NCI-H69 (cell line): Measurements from ENCODE around the gene PTGS1.
"Not testable (repeated sequence)": the region's sequence is repeated elsewhere in the genome, so short reads cannot be mapped to it uniquely, and the experiment has no call there.

Source experiments
- DNase-seq: peaks from one replicate; lab custom pipeline; 2025; lab: John Stamatoyannopoulos, UW

Gene PTGS1

DNA sequence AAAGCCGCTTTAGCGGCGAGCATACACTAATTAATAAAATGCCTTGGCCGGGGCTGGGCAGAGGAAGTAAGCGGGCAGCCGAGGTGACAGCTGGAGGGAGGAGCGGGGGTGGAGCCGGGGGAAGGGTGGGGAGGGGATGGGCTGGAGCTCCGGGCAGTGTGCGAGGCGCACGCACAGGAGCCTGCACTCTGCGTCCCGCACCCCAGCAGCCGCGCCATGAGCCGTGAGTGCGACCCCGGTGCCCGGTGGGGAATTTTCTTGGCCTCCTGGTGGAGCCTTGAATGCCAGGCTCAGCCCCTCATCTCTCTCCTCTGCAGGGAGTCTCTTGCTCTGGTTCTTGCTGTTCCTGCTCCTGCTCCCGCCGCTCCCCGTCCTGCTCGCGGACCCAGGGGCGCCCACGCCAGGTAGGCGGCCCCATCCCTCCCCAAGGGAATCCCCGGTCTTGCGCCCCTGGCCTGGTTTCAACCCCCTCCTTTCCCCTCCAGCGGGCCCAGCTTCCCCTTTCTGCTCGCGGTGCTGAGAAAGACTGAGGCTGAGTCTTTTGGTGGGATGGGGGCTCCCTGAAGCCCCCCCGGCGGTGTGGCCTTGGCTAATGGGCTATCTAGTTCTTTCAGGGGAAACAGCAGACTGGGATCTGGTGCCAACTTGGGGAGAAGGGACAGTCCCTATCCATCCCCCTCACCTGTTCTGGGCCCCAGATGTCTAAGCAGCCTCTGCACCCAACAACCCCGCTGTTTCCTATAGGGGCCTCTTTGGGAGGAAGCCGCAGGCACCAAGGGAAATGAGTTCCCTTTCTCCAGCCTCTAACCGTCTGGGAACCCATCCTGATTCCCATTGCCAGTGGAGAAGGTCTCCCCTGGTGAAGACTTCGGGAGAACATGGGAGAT lies at the start of gene PTGS1:
Gene PTGS1 (plus strand): TSS at position 156 of the 887 bp plus-strand sequence. CDS start 61 bp downstream, at position 217.
- peak; percentile 80 for DNase-seq

GRCh38 chr9:122322553-122322952 lies 48.3 kb upstream of the PTGS1 start:
- DNase-seq: no peak

GRCh38 chr9:122324665-122325064 lies 46.2 kb upstream of the PTGS1 start:
- DNase-seq: not testable (repeated sequence)

DNA sequence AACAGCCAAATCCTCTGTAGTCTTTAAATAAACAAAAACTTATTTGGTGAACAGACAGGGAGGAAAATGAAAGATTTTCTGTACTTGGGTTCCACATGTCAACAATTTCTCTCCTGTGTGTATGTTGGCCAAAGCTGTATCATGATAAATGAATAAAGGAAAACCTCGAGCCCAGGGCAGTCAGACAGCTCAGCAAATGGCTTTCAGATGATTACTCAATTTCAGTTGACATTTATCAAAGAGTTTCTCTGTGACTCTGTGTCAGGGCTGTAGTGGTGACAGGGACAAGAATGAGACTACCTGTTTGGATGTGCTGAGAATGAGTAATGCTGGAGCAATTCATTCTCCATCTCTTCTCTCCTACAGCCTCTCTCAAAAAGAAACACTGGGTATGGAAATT lies 45.7 kb upstream of the PTGS1 start:
- DNase-seq: no peak

- DNase-seq: no peak
Observed at GRCh38 chr9:122327175-122327574, 43.6 kb upstream of the PTGS1 start.

- DNase-seq: peak; percentile 75
Observed at GRCh38 chr9:122329597-122329996, 41.2 kb upstream of the PTGS1 start.

- not testable (repeated sequence) for DNase-seq
Observed at GRCh38 chr9:122330466-122330865, 40.4 kb upstream of the PTGS1 start.

GRCh38 chr9:122331523-122331927 lies 39.3 kb upstream of the PTGS1 start:
- no peak for DNase-seq

DNA sequence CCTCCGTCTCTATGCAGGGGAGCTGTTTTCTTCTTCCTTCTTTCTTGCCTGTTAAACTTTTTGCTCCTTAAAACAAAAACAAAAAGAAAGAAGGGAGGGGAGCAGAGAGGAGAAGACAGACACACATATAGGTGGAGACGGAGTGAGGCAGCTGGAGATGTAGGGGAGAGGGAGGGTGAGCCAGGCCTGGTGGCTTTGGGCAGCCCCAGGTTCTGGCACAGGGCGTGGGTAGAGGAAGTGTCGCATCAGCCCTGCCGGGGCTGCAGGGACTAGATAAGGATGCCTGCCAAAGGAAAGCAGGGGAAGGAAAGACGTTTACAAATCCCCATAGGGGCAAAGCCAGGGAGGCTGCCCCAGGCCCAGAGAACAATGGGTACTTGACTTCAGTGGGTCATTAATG lies 38.7 kb upstream of the PTGS1 start:
- DNase-seq: no peak

DNA sequence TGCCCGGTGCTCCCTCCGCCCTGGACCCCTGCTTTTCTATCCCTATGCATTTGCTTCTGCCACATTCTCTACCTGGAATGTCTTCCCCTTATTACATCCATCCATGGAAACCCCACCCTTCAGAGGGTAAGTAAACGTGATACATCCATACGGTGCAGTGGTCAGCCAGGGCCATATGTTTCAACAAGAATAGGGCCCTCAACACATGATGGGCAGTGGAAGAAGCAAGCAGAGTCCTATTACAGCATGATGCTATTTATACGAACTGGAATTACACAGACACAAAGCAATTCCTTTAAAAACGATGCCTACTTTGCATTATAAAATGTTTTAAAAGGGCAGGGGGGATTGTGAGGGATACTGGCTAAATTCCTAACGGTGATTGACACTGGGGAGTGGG lies 38.2 kb upstream of the PTGS1 start:
- no peak for DNase-seq

DNA sequence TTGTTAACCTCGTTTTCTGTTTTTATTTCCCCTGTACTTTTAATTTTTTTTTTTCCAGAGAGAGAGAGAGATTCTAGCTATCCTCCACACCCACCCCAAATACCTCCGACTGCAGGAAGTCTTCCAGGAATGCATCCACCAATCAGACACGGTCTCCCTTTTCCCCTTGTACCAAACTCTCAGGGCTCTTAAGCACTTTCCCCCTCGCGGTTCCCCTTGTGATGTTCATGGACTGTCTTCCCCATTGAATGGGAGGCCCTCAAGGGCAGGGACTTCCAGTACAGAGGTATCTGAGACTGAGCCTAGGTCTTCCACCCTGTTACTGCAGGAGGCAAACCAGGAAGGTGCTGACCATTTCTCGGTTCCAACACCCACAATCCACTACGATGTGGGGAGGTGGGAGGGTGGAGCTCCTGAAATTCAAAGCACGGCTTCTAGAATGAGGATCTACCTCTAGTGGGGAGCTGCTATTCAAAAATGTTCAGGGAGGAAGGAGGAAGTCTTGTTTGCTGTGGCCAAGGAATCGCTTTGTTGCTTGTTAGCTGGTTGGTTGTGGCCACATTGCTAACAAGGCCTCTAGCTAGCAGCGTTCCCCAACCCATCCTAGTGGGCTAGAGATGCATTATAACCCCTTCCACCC lies 37.5 kb upstream of the PTGS1 start:
- no peak for DNase-seq

DNA sequence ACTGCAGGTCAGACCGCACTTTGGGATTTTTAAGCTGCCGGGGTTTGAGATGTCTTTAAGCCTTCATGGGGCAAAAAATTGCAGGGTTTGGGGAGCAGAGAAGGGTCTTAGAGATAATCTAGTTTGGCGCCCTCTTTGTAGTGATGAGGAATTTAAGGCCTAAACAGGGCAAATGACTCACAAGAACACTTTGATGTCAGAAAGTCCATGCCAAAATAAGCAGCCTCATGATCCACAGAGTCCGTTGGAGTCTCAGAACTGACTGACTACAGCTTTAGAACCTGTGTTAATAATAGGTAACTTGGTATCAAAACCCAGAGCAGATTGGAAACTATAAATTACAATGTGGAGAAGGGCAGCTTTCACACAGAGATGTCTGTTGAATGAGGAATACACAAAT lies 35.9 kb upstream of the PTGS1 start:
- no peak for DNase-seq

DNA sequence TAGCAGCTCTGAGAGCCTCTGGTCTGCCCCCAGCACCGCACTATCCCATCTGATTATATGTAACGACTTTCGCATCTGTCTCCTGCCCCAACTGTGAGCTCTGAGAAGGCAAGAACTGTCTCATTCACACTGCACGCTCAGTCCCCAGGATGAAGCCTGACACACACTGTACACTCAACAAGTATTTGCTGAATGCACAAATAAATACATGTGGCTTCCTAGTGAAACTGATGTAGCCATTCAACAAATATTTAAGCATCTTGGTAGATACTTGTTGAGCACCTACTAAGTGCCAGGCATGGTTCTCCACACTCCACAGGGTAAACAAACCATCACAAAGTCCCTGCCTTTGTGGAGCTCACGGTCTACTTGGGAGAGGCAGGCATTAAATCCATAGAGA lies 34.6 kb upstream of the PTGS1 start:
- DNase-seq: no peak

- DNase-seq: no peak
Observed at GRCh38 chr9:122336866-122337555, 33.8 kb upstream of the PTGS1 start.

DNA sequence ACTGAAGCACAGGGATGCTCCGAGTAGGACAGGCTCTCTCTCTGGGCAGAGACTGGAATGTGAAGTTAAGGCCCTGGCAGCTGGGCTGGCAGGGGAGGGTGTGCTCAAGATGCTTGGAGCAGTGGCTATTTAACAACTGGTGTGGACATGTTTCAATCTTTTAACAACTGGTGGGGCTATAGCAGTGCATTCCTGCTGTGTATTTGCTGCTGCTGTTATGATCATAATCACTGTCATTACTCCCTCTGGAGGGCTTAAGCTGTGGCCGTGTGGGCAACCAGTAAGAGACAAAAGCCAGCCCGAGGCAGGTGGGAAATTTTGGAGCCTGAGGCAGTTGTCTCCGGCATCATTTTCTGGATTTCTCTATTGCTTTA lies 33.3 kb upstream of the PTGS1 start:
- DNase-seq: peak; percentile 57

DNA sequence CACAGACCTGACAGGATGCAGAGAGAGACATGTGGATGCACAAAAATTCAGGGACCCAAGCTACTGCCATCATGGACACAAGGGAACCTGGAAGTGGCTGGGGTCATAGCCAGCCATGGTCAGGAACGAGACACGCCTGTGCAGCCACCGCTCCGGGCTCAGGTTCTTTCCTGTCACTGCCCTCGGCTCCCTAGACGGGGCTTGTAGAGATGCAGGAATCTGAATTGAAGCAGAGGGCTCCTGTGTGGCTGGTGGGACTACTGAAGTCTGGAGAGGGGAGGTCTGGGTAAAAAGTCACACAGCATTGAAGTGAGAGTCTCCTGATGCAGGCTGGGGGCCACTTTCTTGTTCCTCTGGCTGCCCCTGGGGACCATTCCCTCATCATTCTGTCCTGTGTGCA lies 32.3 kb upstream of the PTGS1 start:
- DNase-seq: no peak

DNA sequence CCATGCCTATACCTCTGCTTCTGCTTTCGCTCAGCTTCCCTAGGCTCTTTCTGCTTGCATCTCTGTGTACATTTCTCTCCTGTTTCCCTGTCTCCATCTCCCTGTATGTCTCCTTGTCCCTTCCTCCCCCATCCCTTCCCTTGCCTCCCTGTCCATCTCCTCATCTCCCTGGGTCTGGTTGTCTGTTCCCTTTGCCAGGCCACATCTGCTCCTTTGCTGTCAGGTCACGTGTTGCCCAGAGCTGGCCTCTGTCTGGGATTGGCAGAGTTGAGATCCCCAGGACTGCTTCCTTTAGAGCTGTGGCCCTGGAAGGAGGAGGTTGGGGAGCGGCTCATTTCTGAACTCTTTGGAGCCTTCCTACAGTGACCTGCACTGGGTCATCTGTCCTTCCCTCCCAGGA lies 31.8 kb upstream of the PTGS1 start:
- DNase-seq: no peak

DNA sequence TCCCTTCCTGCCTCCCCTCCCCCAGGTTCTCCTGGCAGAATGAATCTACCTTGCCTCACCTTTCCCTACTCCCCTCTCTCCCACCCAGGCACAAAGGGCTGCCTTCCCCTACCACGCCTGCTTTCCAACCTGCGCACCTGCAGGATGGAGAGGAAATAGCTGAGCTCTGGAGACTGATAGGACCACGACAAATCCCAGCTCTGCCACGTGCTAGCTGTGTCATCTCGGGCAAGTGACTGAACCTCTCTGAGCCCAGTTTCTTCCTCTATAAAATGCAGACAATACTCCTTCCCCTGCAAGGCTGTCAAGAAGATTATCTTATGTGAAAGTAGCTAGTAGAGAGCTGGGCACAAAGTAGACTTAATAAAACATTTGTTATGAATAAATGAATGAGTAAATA lies 31.2 kb upstream of the PTGS1 start:
- no peak for DNase-seq

GRCh38 chr9:122340161-122340560 lies 30.7 kb upstream of the PTGS1 start:
- no peak for DNase-seq

DNA sequence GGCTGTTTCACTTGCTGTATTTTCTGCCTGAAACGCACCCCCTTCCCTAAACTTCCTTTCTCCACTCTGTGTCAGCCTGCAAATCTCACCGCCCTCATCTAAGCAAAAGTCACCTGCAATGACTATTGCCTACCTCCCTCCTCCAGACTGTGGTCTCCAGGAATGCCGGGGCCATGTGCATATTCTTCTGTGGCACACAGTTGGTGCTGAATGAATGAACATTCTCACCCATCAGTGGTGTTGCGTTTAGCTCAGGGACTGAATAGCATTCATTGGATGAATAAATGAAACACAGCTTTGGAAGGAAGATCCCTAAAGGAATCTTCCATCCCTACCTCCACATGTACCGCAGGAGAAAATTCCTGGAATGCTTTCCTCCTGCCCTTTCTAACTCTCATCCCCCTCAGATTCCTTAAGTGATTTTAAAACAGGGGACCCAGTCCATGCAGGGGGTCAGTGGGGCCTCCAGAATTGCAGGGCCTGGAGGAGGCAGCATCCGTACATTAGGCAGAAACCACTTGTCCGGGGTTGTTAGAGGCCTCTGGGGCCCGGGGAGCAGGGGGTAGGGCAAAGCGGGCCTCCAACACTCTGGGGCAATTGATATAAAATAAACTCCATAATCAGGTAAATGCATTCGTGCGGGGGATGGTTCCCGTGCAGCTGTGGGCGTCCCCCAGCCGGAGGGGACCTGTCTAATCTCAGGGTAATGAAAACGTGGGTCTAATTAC lies 28.3 kb upstream of the PTGS1 start:
- DNase-seq: no peak

GRCh38 chr9:122346478-122347347 lies 24.1 kb upstream of the PTGS1 start:
- peak; percentile 70 for DNase-seq
